Head of caudate nucleus (tissue), 42 donors: Measurements from ENCODE around the gene FBXO39.
"Not testable (repeated sequence)": the region's sequence is repeated elsewhere in the genome, so short reads cannot be mapped to it uniquely, and the experiment has no call there.

Experiments
- DNase-seq, 42 donors: peaks; one replicate each; pipeline versions ENCODE4 v3.0.0 to v3.0.0-alpha.2; 2020 to 2021; ENCODE audit warnings: mixed read lengths in 7 of 42
- intact Hi-C: fragments of 100-400 bp; cut with DNase I; formaldehyde crosslinking; loops from one replicate; pipeline ENCODE4 v1.15.0; 2022

The FBXO39 gene

GRCh38 chr17:6775871-6776405 is at the start of gene FBXO39:
FBXO39 (plus strand) TSS chr17:6776215; CDS start chr17:6779869, 3,654 bp downstream.
- DNase-seq = peak in 2 of 42 donors; percentile 9 to 12
- intact Hi-C loops = no loop called here

GRCh38 chr17:6729531-6729930 is 46.5 kb upstream of the FBXO39 start:
- no peak for DNase-seq
- intact Hi-C loops = no loop called here

- intact Hi-C loops, DNase-seq: not testable (repeated sequence)
These were observed 29.4 kb upstream of the FBXO39 start for GRCh38 chr17:6746665-6747064.

GRCh38 chr17:6748617-6749016 is 27.4 kb upstream of the FBXO39 start:
- no peak for DNase-seq
- intact Hi-C loops = no loop called here

- intact Hi-C loops = no loop called here
- no peak for DNase-seq
These were observed 26.5 kb upstream of the FBXO39 start for GRCh38 chr17:6749519-6749918.

GRCh38 chr17:6752068-6752909 is 23.7 kb upstream of the FBXO39 start:
- intact Hi-C loops = no loop called here
- DNase-seq = peak in 10 of 42 donors; percentile 6 to 69 (median 28)

GRCh38 chr17:6753006-6753445 is 23.0 kb upstream of the FBXO39 start:
- intact Hi-C loops = no loop called here
- peak in 23 of 42 donors; percentile 8 to 73 (median 29) for DNase-seq

GRCh38 chr17:6753546-6753945 is 22.5 kb upstream of the FBXO39 start:
- intact Hi-C loops = no loop called here
- DNase-seq = no peak

GRCh38 chr17:6755281-6755680 is 20.7 kb upstream of the FBXO39 start:
- no peak for DNase-seq
- intact Hi-C loops = no loop called here

GRCh38 chr17:6755731-6756184 is 20.3 kb upstream of the FBXO39 start, which contains the start of gene XAF1:
XAF1 (plus strand) TSS chr17:6756046; CDS start chr17:6756079, 33 bp downstream.
- DNase-seq = peak in 10 of 42 donors; percentile 19 to 61 (median 29)

GRCh38 chr17:6756425-6757031 is 19.5 kb upstream of the FBXO39 start:
- no peak for DNase-seq

More at GRCh38 chr17:6755731-6756184, 20.3 kb upstream of the FBXO39 start, which contains the start of gene XAF1:
- intact Hi-C loops = no loop called here

GRCh38 chr17:6757747-6758146 is 18.3 kb upstream of the FBXO39 start:
- intact Hi-C loops = no loop called here
- no peak for DNase-seq

More at GRCh38 chr17:6756425-6757031, 19.5 kb upstream of the FBXO39 start:
- intact Hi-C loops = no loop called here

- intact Hi-C loops = no loop called here
- no peak for DNase-seq
These were observed 14.2 kb upstream of the FBXO39 start for GRCh38 chr17:6761779-6762178.

- no peak for DNase-seq
- intact Hi-C loops = no loop called here
These were observed 7.6 kb upstream of the FBXO39 start for GRCh38 chr17:6768447-6768846.

- intact Hi-C loops = no loop called here
- no peak for DNase-seq
These were observed 4.0 kb upstream of the FBXO39 start for GRCh38 chr17:6772016-6772415.

GRCh38 chr17:6774906-6775305 is 1.1 kb upstream of the FBXO39 start:
- peak in 1 of 42 donors; percentile 3 for DNase-seq
- intact Hi-C loops = not testable (repeated sequence)

GRCh38 chr17:6779411-6779810 is 3.4 kb downstream of the FBXO39 start:
- intact Hi-C loops = no loop called here
- peak in 1 of 42 donors; percentile 2 for DNase-seq

- DNase-seq = peak in 1 of 42 donors; percentile 3
- intact Hi-C loops = no loop called here
These were observed 4.0 kb downstream of the FBXO39 start for GRCh38 chr17:6780001-6780400.

- DNase-seq = peak in 1 of 42 donors; percentile 1
- intact Hi-C loops = no loop called here
These were observed 4.9 kb downstream of the FBXO39 start for GRCh38 chr17:6780886-6781285.

GRCh38 chr17:6782244-6782643 is 6.2 kb downstream of the FBXO39 start:
- DNase-seq = no peak
- intact Hi-C loops = no loop called here
